IPS-18c (cell line): ENCODE data around the gene GRIK2.
"Not testable (repeated sequence)": the region's sequence is repeated elsewhere in the genome, so short reads cannot be mapped to it uniquely, and the experiment has no call there.

Experiments used
- H3K4me3 ChIP-seq: 2 replicates; pipeline ENCODE4 v1.7.0; 2013; ENCODE audit warnings: low read depth, mild to moderate bottlenecking, low read length, moderate library complexity; ENCODE audit not compliant: insufficient read depth
- H3K9me3 ChIP-seq: one replicate; pipeline ENCODE4 v1.6.1; 2013; ENCODE audit warnings: mild to moderate bottlenecking, low read length, moderate library complexity; ENCODE audit not compliant: control insufficient read depth, insufficient read depth

Gene GRIK2

DNA sequence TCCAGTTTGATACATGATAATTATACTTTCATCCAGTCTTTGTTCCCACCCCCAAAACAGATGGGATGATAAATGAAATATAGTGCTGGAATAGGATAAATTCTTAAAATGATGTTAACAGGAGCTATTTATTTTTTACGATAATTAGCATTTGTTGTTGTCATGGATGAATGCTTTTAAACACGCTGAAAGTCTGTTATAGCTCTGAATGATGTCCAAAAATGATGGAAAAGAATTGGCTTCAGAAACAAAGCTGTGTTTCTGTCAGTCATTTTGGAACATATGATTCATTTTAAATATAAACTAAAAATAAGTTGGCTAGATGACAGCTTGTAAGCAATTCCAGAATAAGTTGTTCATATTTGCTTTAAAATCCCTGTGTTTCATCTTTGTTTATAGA lies 237.4 kb downstream of the GRIK2 start:
- Histone ChIP-seq H3K9me3 (no peaks in the 10 kb centered on the region), H3K4me3 (no peak overlapping the region)

DNA sequence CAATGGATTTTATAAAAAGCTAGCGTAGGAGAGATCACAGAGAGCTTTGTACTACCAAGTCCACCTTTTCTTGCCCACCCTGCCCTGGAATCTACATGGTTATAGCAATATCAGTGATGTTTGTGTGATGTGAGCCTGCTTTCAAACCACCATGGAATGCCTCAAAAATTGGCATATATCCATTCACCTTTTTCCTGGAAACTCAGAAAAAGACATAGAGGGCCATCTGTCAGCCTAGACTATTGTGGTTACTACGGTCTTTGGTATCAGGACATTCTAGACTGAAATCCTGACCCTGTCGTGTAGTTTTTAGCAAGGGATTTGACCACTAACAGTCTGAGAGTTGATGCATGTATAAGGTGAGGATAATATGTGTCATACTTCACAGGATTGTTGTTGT lies 239.6 kb downstream of the GRIK2 start:
- no peak overlapping the region for H3K4me3 ChIP-seq

GRCh38 chr6:101638865-101639264 lies 245.4 kb downstream of the GRIK2 start:
- H3K4me3 ChIP-seq: not testable (repeated sequence)

More for the DNA sequence above, 239.6 kb downstream of the GRIK2 start:
- no peaks in the 10 kb centered on the region for H3K9me3 ChIP-seq

DNA sequence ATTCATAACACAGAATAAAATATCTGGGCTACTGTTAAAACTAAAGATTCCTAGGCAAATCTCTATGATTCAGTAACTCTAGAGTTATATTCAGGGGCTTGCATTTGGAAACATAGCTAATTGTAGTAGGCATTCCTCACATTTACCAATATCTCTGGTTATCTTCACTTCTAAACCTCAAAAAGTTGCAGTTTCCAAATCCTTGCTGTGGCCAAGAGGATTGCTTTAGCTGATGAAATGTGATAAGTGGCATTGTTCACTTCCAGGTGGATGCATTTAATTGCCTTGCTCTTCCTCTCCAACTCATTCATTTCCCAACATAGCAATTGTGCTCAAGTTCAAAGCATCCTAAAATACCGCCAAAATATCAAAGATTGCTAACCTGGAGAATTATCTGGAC lies 246.6 kb downstream of the GRIK2 start:
- Histone ChIP-seq H3K4me3 (no peak overlapping the region), H3K9me3 (no peaks in the 10 kb centered on the region)

More at GRCh38 chr6:101638865-101639264, 245.4 kb downstream of the GRIK2 start:
- not testable (repeated sequence) for H3K9me3 ChIP-seq

DNA sequence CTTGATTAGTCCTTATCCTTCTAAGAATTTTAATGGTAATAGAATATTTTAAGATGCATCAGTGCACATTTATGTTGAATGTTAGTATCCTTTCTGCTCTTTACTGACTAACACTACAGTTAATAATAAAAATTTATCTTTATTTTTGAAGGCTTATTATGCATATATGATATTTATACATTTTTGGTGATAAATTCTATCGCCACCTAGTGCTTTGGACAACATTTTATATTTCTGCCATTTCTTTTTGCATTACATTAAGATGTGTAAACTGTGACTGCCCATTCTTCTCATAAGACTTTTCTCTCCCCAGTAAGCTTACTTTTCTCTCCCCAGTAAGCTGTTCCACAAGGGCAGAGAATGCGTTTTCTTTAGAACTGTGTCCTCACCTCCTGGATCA lies 252.3 kb downstream of the GRIK2 start:
- Histone ChIP-seq H3K9me3 (no peaks in the 10 kb centered on the region), H3K4me3 (no peak overlapping the region)

DNA sequence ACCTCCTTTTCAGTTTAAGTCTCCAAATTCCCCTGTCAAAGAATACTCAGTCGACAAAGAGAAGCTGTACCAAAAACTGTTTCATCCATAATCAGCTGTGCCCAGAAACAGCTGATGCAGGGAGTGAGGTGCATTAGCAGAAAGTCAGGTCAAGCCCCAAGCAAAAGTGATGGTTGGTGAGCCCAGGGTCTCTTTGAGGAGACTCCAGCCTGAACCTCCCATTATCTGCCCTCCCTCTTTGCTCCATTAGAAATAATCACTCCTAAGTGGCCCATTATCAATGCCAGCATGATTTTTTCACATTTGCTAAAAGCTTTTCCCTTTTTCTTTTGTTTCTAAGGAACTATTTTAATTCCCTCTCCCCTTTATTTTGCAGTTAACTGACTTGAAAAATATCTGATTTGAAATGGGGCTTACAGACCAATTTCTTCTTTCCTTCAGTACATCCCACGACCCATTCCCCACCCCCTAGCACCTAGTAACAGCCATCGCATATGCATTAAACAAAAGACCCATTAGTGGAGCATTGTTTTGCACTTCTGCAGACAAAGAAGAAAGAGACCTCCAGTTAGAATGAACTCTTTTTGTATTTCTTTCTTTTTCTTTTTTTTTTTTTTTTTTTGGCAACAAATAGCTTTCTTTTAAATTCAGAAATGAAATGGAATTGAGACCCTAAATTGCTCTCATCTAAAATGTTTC lies 257.0 kb downstream of the GRIK2 start:
- Histone ChIP-seq H3K9me3 (no peaks in the 10 kb centered on the region), H3K4me3 (no peak overlapping the region)

DNA sequence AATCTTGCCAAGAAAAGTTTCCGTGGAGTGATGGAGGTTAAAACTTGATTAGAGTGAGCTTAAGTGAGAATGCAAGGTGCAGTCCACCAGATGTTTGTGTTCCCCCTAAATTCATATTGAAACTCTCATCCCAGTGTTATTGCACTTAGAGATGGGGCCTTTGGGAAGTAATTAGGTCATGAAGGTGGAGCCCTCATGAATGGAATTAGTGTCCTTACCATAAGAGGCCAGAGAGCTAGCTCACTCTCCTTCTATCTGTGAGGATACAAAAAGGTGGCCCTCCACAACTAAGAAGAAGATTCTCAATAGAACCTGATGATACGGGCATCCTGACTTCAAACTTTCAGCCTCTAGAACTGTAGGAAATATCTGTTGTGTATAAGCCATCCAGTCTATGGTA lies 258.6 kb downstream of the GRIK2 start:
- H3K4me3 ChIP-seq: no peak overlapping the region
- H3K9me3 ChIP-seq: no peaks in the 10 kb centered on the region

DNA sequence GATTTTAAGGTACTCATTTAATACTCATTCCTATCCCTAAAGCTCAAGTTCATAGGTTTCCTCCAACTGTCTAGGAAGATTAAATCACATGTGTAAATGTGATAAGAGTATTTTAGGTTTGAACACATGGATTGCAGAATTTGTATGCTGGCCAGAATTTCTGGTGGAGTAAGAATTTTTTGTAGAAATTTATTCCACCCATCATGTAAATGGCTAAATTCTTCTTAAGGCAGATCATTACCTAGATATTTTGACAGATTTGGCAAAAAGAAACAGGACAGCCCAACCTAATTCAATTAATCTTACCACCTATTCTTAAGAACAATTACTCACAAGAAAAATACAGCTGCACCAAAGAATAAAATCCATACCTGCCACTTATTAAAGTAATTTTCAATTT lies 261.6 kb downstream of the GRIK2 start:
- no peaks in the 10 kb centered on the region for H3K9me3 ChIP-seq
- no peak overlapping the region for H3K4me3 ChIP-seq

DNA sequence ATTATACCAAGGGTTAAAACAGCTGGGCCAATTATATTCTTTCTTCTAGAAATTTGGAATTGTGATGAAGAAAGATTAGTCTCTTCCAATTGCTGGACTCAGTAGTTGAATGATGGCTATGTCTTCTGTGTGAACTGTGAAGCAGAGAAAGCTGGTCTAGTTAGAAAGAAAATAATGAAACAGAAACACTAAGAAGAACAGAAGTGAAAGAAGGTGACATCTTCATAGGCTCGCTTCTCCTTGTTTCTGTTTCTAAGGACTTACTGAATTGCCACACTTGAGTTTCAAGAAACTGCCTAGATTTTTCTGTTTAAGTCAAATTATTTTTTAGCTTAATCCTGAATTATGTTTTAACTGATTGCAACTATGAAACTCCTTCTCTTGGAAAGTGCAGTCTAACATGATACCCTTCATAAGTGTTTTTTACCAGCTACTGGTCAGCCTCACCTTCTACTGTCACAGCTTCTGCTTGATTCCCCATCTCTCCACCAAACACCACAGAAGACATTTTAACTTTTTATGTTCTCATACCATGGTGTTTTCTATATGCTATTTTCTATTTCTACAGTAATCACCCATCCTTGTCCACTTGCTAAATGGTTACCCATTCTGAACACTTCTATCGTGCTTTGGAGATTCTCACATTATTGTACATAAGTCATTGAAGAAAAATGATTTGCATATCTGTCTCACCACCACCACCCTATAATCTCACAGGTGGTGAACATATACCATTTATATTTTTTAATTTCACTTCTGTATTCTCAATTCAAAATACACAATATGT lies 268.8 kb downstream of the GRIK2 start:
- Histone ChIP-seq H3K9me3 (peaks cover 3% of the 10 kb centered on the region), H3K4me3 (no peak overlapping the region)

- Histone ChIP-seq H3K9me3 (peaks cover 3% of the 10 kb centered on the region), H3K4me3 (no peak overlapping the region)
These were observed 269.6 kb downstream of the GRIK2 start for GRCh38 chr6:101663100-101663499.

DNA sequence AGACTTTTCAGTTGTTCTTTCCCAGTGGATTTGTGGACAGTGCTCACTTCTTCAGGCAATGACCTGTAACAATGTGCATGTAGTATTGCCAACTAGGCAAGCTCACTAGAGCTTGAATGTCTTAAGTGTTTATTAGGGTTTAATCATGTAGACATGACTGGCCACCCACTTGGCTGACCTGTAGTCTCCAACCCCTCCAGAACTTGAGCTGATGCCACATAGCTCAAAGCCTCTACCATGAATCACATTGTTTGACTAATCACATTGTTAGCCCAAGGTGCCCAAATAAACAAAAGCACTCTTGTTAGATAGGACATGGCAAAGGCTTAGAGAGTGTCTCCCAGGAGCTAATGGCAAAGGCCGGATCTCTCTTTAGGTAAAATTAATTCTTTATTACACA lies 272.7 kb downstream of the GRIK2 start:
- H3K4me3 ChIP-seq: no peak overlapping the region
- H3K9me3 ChIP-seq: peaks cover 3% of the 10 kb centered on the region

- no peak overlapping the region for H3K4me3 ChIP-seq
These were observed 275.1 kb downstream of the GRIK2 start for GRCh38 chr6:101668496-101669030.

GRCh38 chr6:101676187-101676586 lies 282.7 kb downstream of the GRIK2 start:
- no peaks in the 10 kb centered on the region for H3K9me3 ChIP-seq
- H3K4me3 ChIP-seq: no peak overlapping the region

More at GRCh38 chr6:101668496-101669030, 275.1 kb downstream of the GRIK2 start:
- peaks cover 3% of the 10 kb centered on the region for H3K9me3 ChIP-seq

GRCh38 chr6:101682937-101683336 lies 289.4 kb downstream of the GRIK2 start:
- no peaks in the 10 kb centered on the region for H3K9me3 ChIP-seq

GRCh38 chr6:101683884-101684283 lies 290.4 kb downstream of the GRIK2 start:
- Histone ChIP-seq H3K9me3 (no peaks in the 10 kb centered on the region), H3K4me3 (no peak overlapping the region)

More at GRCh38 chr6:101682937-101683336, 289.4 kb downstream of the GRIK2 start:
- no peak overlapping the region for H3K4me3 ChIP-seq

DNA sequence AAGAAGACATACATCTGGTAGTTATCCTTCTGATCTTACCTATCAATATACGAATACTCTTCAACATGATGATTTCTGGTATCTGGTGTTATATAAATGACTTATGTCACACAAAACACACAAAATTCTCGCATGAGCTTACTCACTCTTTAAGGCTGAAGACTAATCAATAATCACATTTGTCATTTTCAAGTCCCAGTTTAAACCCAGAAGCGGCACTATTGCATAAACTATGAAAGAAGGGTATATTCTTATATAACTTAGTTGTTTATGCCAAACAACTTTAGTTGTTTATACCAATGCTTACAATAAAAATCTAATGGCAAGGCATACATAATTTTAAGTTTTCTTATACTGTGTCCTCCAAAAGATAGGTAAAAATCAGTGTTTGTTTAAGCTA lies 293.1 kb downstream of the GRIK2 start:
- Histone ChIP-seq H3K9me3 (no peaks in the 10 kb centered on the region), H3K4me3 (no peak overlapping the region)

DNA sequence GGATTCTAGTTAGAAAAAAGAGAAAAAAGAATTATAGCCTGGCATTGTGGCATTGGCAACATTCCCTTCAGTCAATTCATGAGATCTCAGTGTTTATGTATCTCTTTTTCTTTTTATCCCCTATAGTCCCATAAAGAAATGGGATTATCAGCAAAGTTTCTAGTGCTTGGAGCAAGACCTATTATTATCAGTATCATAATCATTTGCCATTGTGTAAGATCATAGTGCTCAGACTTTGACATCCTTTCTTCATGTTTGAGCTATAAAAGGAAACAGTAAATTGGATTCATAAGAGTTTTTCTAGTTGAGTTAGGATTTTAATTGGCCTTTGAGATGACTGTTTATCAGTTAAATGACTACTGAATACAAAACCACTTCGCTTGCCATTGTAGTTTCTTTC lies 295.6 kb downstream of the GRIK2 start:
- Histone ChIP-seq H3K9me3 (no peaks in the 10 kb centered on the region), H3K4me3 (no peak overlapping the region)

GRCh38 chr6:101689695-101690094 lies 296.2 kb downstream of the GRIK2 start:
- no peaks in the 10 kb centered on the region for H3K9me3 ChIP-seq
- no peak overlapping the region for H3K4me3 ChIP-seq
